ENCODE results near the gene INPP4B. TPM values are rescaled to one million over a fixed set of nuclear protein-coding genes. Genes with fewer than 3 reads are reported as not detected.

INPP4B gene
- total RNA-seq, 1 experiment from 2014 or later, result 17.6 TPM

- H3K4me1 Mint-ChIP-seq (ENCODE audit: insufficient read depth, unreplicated experiment), result peaks cover 37% of the 10 kb centered on the region
- peak; percentile 76 for DNase-seq (ENCODE audit: unreplicated experiment)
- no peaks in the 10 kb centered on the region for H3K9me3 Mint-ChIP-seq (ENCODE audit: unreplicated experiment)
- POLR2A ChIA-PET, result interaction anchor here (0.6 to 1.1 kb wide), 4 partner anchors 65 to 1825 kb away, joined by 3 to 4 read pairs (median 3); no protein-coding TSS in a partner anchor
- H3K27ac Mint-ChIP-seq (ENCODE audit: low read depth, unreplicated experiment), result peak overlapping the region; percentile 96
- no peaks in the 10 kb centered on the region for H3K27me3 Mint-ChIP-seq (ENCODE audit: insufficient read depth, unreplicated experiment)
- no peak overlapping the region for H3K4me3 Mint-ChIP-seq (ENCODE audit: unreplicated experiment)
- BruUV-seq (replicated peaks), result no TSS peak
- CTCF ChIA-PET, result interaction anchor here (1.2 kb wide), 1 partner anchor 15 kb away, joined by 5 read pairs; no protein-coding TSS in a partner anchor
- H3K36me3 Mint-ChIP-seq (ENCODE audit: insufficient read depth, unreplicated experiment), result peaks cover 4% of the 10 kb centered on the region
- TF ChIP-seq, protein P1, sequence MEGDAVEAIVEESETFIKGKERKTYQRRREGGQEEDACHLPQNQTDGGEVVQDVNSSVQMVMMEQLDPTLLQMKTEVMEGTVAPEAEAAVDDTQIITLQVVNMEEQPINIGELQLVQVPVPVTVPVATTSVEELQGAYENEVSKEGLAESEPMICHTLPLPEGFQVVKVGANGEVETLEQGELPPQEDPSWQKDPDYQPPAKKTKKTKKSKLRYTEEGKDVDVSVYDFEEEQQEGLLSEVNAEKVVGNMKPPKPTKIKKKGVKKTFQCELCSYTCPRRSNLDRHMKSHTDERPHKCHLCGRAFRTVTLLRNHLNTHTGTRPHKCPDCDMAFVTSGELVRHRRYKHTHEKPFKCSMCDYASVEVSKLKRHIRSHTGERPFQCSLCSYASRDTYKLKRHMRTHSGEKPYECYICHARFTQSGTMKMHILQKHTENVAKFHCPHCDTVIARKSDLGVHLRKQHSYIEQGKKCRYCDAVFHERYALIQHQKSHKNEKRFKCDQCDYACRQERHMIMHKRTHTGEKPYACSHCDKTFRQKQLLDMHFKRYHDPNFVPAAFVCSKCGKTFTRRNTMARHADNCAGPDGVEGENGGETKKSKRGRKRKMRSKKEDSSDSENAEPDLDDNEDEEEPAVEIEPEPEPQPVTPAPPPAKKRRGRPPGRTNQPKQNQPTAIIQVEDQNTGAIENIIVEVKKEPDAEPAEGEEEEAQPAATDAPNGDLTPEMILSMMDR (IDR thresholded peaks at IDR 0.05; ENCODE audit: unreplicated experiment), result no peak
- intact Hi-C loops (cut with micrococcal nuclease), result no loop called here
These were observed 580.6 kb downstream of the INPP4B start for GRCh38 chr4:142265536-142265935.

- H3K9me3 Mint-ChIP-seq (ENCODE audit: unreplicated experiment), result no peaks in the 10 kb centered on the region
- no peak for DNase-seq (ENCODE audit: unreplicated experiment)
- TF ChIP-seq, protein P1 (IDR thresholded peaks at IDR 0.05; ENCODE audit: unreplicated experiment), result no peak
- ChIA-PET CTCF (interaction anchor here (1.2 kb wide), 1 partner anchor 15 kb away, joined by 5 read pairs; no protein-coding TSS in a partner anchor), POLR2A (interaction anchor here (0.6 to 0.9 kb wide), 2 partner anchors 64 to 1825 kb away, joined by 3 to 4 read pairs; no protein-coding TSS in a partner anchor)
- H3K36me3 Mint-ChIP-seq (ENCODE audit: insufficient read depth, unreplicated experiment), result peaks cover 4% of the 10 kb centered on the region
- peak overlapping the region; percentile 96 for H3K27ac Mint-ChIP-seq (ENCODE audit: low read depth, unreplicated experiment)
- intact Hi-C loops (cut with micrococcal nuclease), result no loop called here
- H3K27me3 Mint-ChIP-seq (ENCODE audit: insufficient read depth, unreplicated experiment), result no peaks in the 10 kb centered on the region
- peaks cover 37% of the 10 kb centered on the region for H3K4me1 Mint-ChIP-seq (ENCODE audit: insufficient read depth, unreplicated experiment)
- no peak overlapping the region for H3K4me3 Mint-ChIP-seq (ENCODE audit: unreplicated experiment)
- no TSS peak for BruUV-seq (replicated peaks)
These were observed 581.1 kb downstream of the INPP4B start for GRCh38 chr4:142264961-142265360.

DNA sequence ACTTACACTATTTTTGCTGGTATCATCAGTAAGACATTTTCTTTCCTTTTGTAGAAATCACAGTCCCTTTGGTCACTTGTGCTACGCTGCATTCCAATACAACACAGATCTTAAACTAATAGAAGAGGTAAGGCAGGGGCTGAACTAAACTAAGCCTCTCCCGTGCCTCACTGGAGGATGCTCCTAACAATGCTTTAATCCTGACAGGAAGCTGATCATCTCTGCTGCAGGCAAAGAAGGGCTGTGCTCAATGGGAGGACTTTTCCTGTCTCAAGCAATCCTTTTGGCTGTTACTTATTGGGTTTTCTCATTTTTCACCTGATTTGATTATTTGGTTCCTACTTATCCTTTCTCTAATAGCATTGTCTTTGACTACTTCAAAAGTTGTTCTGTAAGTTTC lies 583.1 kb downstream of the INPP4B start:
- Mint-ChIP-seq H3K27ac (ENCODE audit: low read depth, unreplicated experiment) (no peak overlapping the region), H3K27me3 (ENCODE audit: insufficient read depth, unreplicated experiment) (no peaks in the 10 kb centered on the region), H3K4me1 (ENCODE audit: insufficient read depth, unreplicated experiment) (peaks cover 37% of the 10 kb centered on the region), H3K4me3 (ENCODE audit: unreplicated experiment) (no peak overlapping the region), H3K36me3 (ENCODE audit: insufficient read depth, unreplicated experiment) (peaks cover 4% of the 10 kb centered on the region), H3K9me3 (ENCODE audit: unreplicated experiment) (no peaks in the 10 kb centered on the region)
- TF ChIP-seq, protein P1 (IDR thresholded peaks at IDR 0.05; ENCODE audit: unreplicated experiment), result no peak
- no peak for DNase-seq (ENCODE audit: unreplicated experiment)
- no TSS peak for BruUV-seq (replicated peaks)
- CTCF ChIA-PET, result no interaction called here
- intact Hi-C loops (cut with micrococcal nuclease), result no loop called here
- POLR2A ChIA-PET, result interaction anchor here (0.7 kb wide), 1 partner anchor 596 kb away, joined by 3 read pairs; no protein-coding TSS in a partner anchor

- no peaks in the 10 kb centered on the region for H3K9me3 Mint-ChIP-seq (ENCODE audit: unreplicated experiment)
- no peak overlapping the region for H3K4me3 Mint-ChIP-seq (ENCODE audit: unreplicated experiment)
- TF ChIP-seq, protein P1 (IDR thresholded peaks at IDR 0.05; ENCODE audit: unreplicated experiment), result no peak
- BruUV-seq (replicated peaks), result no TSS peak
- peak; percentile 10 for DNase-seq (ENCODE audit: unreplicated experiment)
- POLR2A ChIA-PET, result no interaction called here
- H3K27ac Mint-ChIP-seq (ENCODE audit: low read depth, unreplicated experiment), result no peak overlapping the region
- CTCF ChIA-PET, result no interaction called here
- no peaks in the 10 kb centered on the region for H3K27me3 Mint-ChIP-seq (ENCODE audit: insufficient read depth, unreplicated experiment)
- intact Hi-C loops (cut with micrococcal nuclease), result no loop called here
- H3K4me1 Mint-ChIP-seq (ENCODE audit: insufficient read depth, unreplicated experiment), result no peaks in the 10 kb centered on the region
- H3K36me3 Mint-ChIP-seq (ENCODE audit: insufficient read depth, unreplicated experiment), result no peaks in the 10 kb centered on the region
These were observed 597.2 kb downstream of the INPP4B start for GRCh38 chr4:142248946-142249345.
